AML-193 (cell line): ENCODE data around the gene RNU5D-1.

Experiments
- DNase-seq, 2 experiments: peaks; one replicate each; lab custom pipeline; 2025; lab: John Stamatoyannopoulos, UW

The RNU5D-1 gene

GRCh38 chr1:44733365-44733764, 2.4 kb upstream of the RNU5D-1 start:
- DNase-seq, result no peak

GRCh38 chr1:44724955-44725698, 5.8 kb downstream of the RNU5D-1 start:
- DNase-seq, result no peak

- DNase-seq, result peak; percentile 59 to 61
Measured at GRCh38 chr1:44724296-44724954, 6.5 kb downstream of the RNU5D-1 start.

GRCh38 chr1:44723496-44724295, 7.3 kb downstream of the RNU5D-1 start:
- peak; percentile 97 to 98 for DNase-seq

- DNase-seq, result no peak
Measured at GRCh38 chr1:44723064-44723463, 7.9 kb downstream of the RNU5D-1 start.

- peak; percentile 97 for DNase-seq
Measured at GRCh38 chr1:44721485-44722361, 9.2 kb downstream of the RNU5D-1 start.

GRCh38 chr1:44720281-44720680, 10.7 kb downstream of the RNU5D-1 start:
- no peak for DNase-seq

GRCh38 chr1:44719318-44719717, 11.7 kb downstream of the RNU5D-1 start:
- no peak for DNase-seq

GRCh38 chr1:44718091-44718490, 12.9 kb downstream of the RNU5D-1 start:
- no peak for DNase-seq

GRCh38 chr1:44717653-44718052, 13.3 kb downstream of the RNU5D-1 start:
- DNase-seq, result no peak

GRCh38 chr1:44717156-44717555, 13.8 kb downstream of the RNU5D-1 start:
- DNase-seq, result no peak

- peak; percentile 72 to 82 for DNase-seq
Measured at GRCh38 chr1:44714944-44715571, 15.9 kb downstream of the RNU5D-1 start.

GRCh38 chr1:44714532-44714931, 16.4 kb downstream of the RNU5D-1 start:
- no peak for DNase-seq

GRCh38 chr1:44713321-44713781, 17.6 kb downstream of the RNU5D-1 start:
- no peak for DNase-seq

GRCh38 chr1:44707959-44708831, 22.8 kb downstream of the RNU5D-1 start:
- peak; percentile 60 to 69 for DNase-seq

GRCh38 chr1:44707112-44707881, 23.7 kb downstream of the RNU5D-1 start:
- no peak for DNase-seq

GRCh38 chr1:44705938-44706337, 25.0 kb downstream of the RNU5D-1 start:
- no peak for DNase-seq

GRCh38 chr1:44705470-44705869, 25.5 kb downstream of the RNU5D-1 start:
- DNase-seq, result no peak

- DNase-seq, result no peak
Measured at GRCh38 chr1:44701141-44701573, 29.8 kb downstream of the RNU5D-1 start.
